ENCODE measurements around the gene ITGA8.
"Not testable (repeated sequence)": the region's sequence is repeated elsewhere in the genome, so short reads cannot be mapped to it uniquely, and the experiment has no call there.

The ITGA8 gene

GRCh38 chr10:15543994-15544393 is 175.7 kb downstream of the ITGA8 start:
- no peak overlapping the region for H3K9ac ChIP-seq (ENCODE audit: insufficient read length, low read depth)
- H3K9me3 ChIP-seq (ENCODE audit: insufficient read depth, low read length), result no peaks in the 10 kb centered on the region
- no peaks in the 10 kb centered on the region for H3K36me3 ChIP-seq (ENCODE audit: insufficient read depth, insufficient read length, low read length)

GRCh38 chr10:15542817-15543216 is 176.9 kb downstream of the ITGA8 start:
- H3K4me3 ChIP-seq (ENCODE audit: insufficient read length, low read depth), result no peak overlapping the region
- TF ChIP-seq YY1 (IDR thresholded peaks at IDR 0.05; ENCODE audit: insufficient read depth, insufficient read length) (no peak), SUZ12 (IDR thresholded peaks at IDR 0.05; ENCODE audit: extremely low read depth, insufficient read depth, insufficient read length) (no peak), ZNF274 (IDR thresholded peaks at IDR 0.05; ENCODE audit: low read depth, low read length) (no peak)
- no peaks in the 10 kb centered on the region for H3K36me3 ChIP-seq (ENCODE audit: insufficient read depth, insufficient read length, low read length)
- H3K27me3 ChIP-seq (ENCODE audit: insufficient read depth, insufficient read length), result no peaks in the 10 kb centered on the region
- H3K9ac ChIP-seq (ENCODE audit: insufficient read length, low read depth), result no peak overlapping the region
- H3K4me1 ChIP-seq (ENCODE audit: insufficient read depth, insufficient read length), result no peaks in the 10 kb centered on the region
- H3K9me3 ChIP-seq (ENCODE audit: insufficient read depth, low read length), result no peaks in the 10 kb centered on the region
- DNase-seq (ENCODE audit: low read depth, low spot score), result no peak

More at GRCh38 chr10:15543994-15544393, 175.7 kb downstream of the ITGA8 start:
- H3K27me3 ChIP-seq (ENCODE audit: insufficient read depth, insufficient read length), result no peaks in the 10 kb centered on the region
- no peak for DNase-seq (ENCODE audit: low read depth, low spot score)
- H3K4me3 ChIP-seq (ENCODE audit: insufficient read length, low read depth), result no peak overlapping the region
- no peak for TF ChIP-seq YY1 (IDR thresholded peaks at IDR 0.05; ENCODE audit: insufficient read depth, insufficient read length)
- TF ChIP-seq ZNF274 (IDR thresholded peaks at IDR 0.05; ENCODE audit: low read depth, low read length), result no peak
- TF ChIP-seq SUZ12 (IDR thresholded peaks at IDR 0.05; ENCODE audit: extremely low read depth, insufficient read depth, insufficient read length), result no peak
- no peaks in the 10 kb centered on the region for H3K4me1 ChIP-seq (ENCODE audit: insufficient read depth, insufficient read length)

GRCh38 chr10:15541376-15541775 is 178.3 kb downstream of the ITGA8 start:
- Histone ChIP-seq H3K27me3 (ENCODE audit: insufficient read depth, insufficient read length) (no peaks in the 10 kb centered on the region), H3K9me3 (ENCODE audit: insufficient read depth, low read length) (no peaks in the 10 kb centered on the region), H3K9ac (ENCODE audit: insufficient read length, low read depth) (no peak overlapping the region), H3K4me3 (ENCODE audit: insufficient read length, low read depth) (no peak overlapping the region), H3K4me1 (ENCODE audit: insufficient read depth, insufficient read length) (no peaks in the 10 kb centered on the region), H3K36me3 (ENCODE audit: insufficient read depth, insufficient read length, low read length) (no peaks in the 10 kb centered on the region)
- no peak for DNase-seq (ENCODE audit: low read depth, low spot score)
- TF ChIP-seq YY1 (IDR thresholded peaks at IDR 0.05; ENCODE audit: insufficient read depth, insufficient read length), result no peak
- no peak for TF ChIP-seq SUZ12 (IDR thresholded peaks at IDR 0.05; ENCODE audit: extremely low read depth, insufficient read depth, insufficient read length)
- TF ChIP-seq ZNF274 (IDR thresholded peaks at IDR 0.05; ENCODE audit: low read depth, low read length), result no peak

GRCh38 chr10:15540727-15541126 is 179.0 kb downstream of the ITGA8 start:
- no peaks in the 10 kb centered on the region for H3K9me3 ChIP-seq (ENCODE audit: insufficient read depth, low read length)
- DNase-seq (ENCODE audit: low read depth, low spot score), result no peak

GRCh38 chr10:15539262-15539661 is 180.5 kb downstream of the ITGA8 start:
- Histone ChIP-seq H3K9me3 (ENCODE audit: insufficient read depth, low read length) (no peaks in the 10 kb centered on the region), H3K27me3 (ENCODE audit: insufficient read depth, insufficient read length) (no peaks in the 10 kb centered on the region), H3K4me1 (ENCODE audit: insufficient read depth, insufficient read length) (no peaks in the 10 kb centered on the region), H3K4me3 (ENCODE audit: insufficient read length, low read depth) (no peak overlapping the region), H3K36me3 (ENCODE audit: insufficient read depth, insufficient read length, low read length) (no peaks in the 10 kb centered on the region), H3K9ac (ENCODE audit: insufficient read length, low read depth) (no peak overlapping the region)
- DNase-seq (ENCODE audit: low read depth, low spot score), result no peak
- TF ChIP-seq SUZ12 (IDR thresholded peaks at IDR 0.05; ENCODE audit: extremely low read depth, insufficient read depth, insufficient read length), result no peak
- TF ChIP-seq ZNF274 (IDR thresholded peaks at IDR 0.05; ENCODE audit: low read depth, low read length), result no peak
- no peak for TF ChIP-seq YY1 (IDR thresholded peaks at IDR 0.05; ENCODE audit: insufficient read depth, insufficient read length)

More at GRCh38 chr10:15540727-15541126, 179.0 kb downstream of the ITGA8 start:
- TF ChIP-seq SUZ12 (IDR thresholded peaks at IDR 0.05; ENCODE audit: extremely low read depth, insufficient read depth, insufficient read length) (no peak), ZNF274 (IDR thresholded peaks at IDR 0.05; ENCODE audit: low read depth, low read length) (no peak), YY1 (IDR thresholded peaks at IDR 0.05; ENCODE audit: insufficient read depth, insufficient read length) (no peak)
- H3K36me3 ChIP-seq (ENCODE audit: insufficient read depth, insufficient read length, low read length), result no peaks in the 10 kb centered on the region
- no peaks in the 10 kb centered on the region for H3K27me3 ChIP-seq (ENCODE audit: insufficient read depth, insufficient read length)
- no peak overlapping the region for H3K4me3 ChIP-seq (ENCODE audit: insufficient read length, low read depth)
- H3K9ac ChIP-seq (ENCODE audit: insufficient read length, low read depth), result no peak overlapping the region
- no peaks in the 10 kb centered on the region for H3K4me1 ChIP-seq (ENCODE audit: insufficient read depth, insufficient read length)

- not testable (repeated sequence) for H3K36me3 ChIP-seq (ENCODE audit: insufficient read depth, insufficient read length, low read length); H3K4me3 ChIP-seq (ENCODE audit: insufficient read length, low read depth); H3K9ac ChIP-seq (ENCODE audit: insufficient read length, low read depth); DNase-seq (ENCODE audit: low read depth, low spot score); H3K9me3 ChIP-seq (ENCODE audit: insufficient read depth, low read length); H3K27me3 ChIP-seq (ENCODE audit: insufficient read depth, insufficient read length); H3K4me1 ChIP-seq (ENCODE audit: insufficient read depth, insufficient read length)
Observed at GRCh38 chr10:15534928-15535538, 184.7 kb downstream of the ITGA8 start.

- Histone ChIP-seq H3K27me3 (ENCODE audit: insufficient read depth, insufficient read length) (no peaks in the 10 kb centered on the region), H3K36me3 (ENCODE audit: insufficient read depth, insufficient read length, low read length) (no peaks in the 10 kb centered on the region), H3K9me3 (ENCODE audit: insufficient read depth, low read length) (no peaks in the 10 kb centered on the region), H3K4me3 (ENCODE audit: insufficient read length, low read depth) (no peak overlapping the region), H3K9ac (ENCODE audit: insufficient read length, low read depth) (no peak overlapping the region), H3K4me1 (ENCODE audit: insufficient read depth, insufficient read length) (no peaks in the 10 kb centered on the region)
- TF ChIP-seq ZNF274 (IDR thresholded peaks at IDR 0.05; ENCODE audit: low read depth, low read length) (no peak), YY1 (IDR thresholded peaks at IDR 0.05; ENCODE audit: insufficient read depth, insufficient read length) (no peak)
- DNase-seq (ENCODE audit: low read depth, low spot score), result no peak
Observed at GRCh38 chr10:15531927-15532722, 187.6 kb downstream of the ITGA8 start.

All from NT2/D1 (cell line).